Mucosa of descending colon (tissue), 3 donors: ENCODE measurements around the gene SLC4A2. TPM values are rescaled to one million over a fixed set of nuclear protein-coding genes. Genes with fewer than 3 reads are reported as not detected.

Experiments used
- ATAC-seq: fragments of 200-7000 bp; cut with Tn5 transposase; one replicate; pipeline ENCODE4 v1.9.1; 2020; ENCODE audit warnings: mild to moderate bottlenecking, moderate library complexity
- DNase-seq, 3 donors: peaks; one replicate each; pipeline ENCODE4 v3.0.0-alpha.2; 2020
- H3K36me3 ChIP-seq: fragments of 200-600 bp; one replicate; pipeline ENCODE4 v1.8.0; 2021; ENCODE audit warnings: low read depth, mild to moderate bottlenecking
- H3K4me1 ChIP-seq: fragments of 200-600 bp; one replicate; pipeline ENCODE4 v1.8.0; 2021; ENCODE audit warnings: low read depth, mild to moderate bottlenecking
- H3K4me3 ChIP-seq: fragments of 200-600 bp; one replicate; pipeline ENCODE4 v1.8.0; 2021; ENCODE audit warnings: mild to moderate bottlenecking
- H3K9me3 ChIP-seq: fragments of 200-600 bp; one replicate; pipeline ENCODE4 v1.8.0; 2021; ENCODE audit warnings: mild to moderate bottlenecking
- intact Hi-C, 2 donors: fragments of 100-400 bp; cut with DNase I in 1 of 2; cut with micrococcal nuclease in 1 of 2; formaldehyde crosslinking; loops; one replicate each; pipeline versions ENCODE4 v1.11.0 to v1.11.1; 2022; cut with DNase I, micrococcal nuclease
- total RNA-seq, 3 donors: library from RNA; stranded (reverse); fragmentation: NEBNext Ultra II Directional in 2 of 3; extraction: Animal tissue kit (Norgen Biotek cat#: 25700) in 2 of 3; gene quantifications; one replicate each; pipeline versions ENCODE4 v1.2.1 to v1.2.4, GENCODE V29; 2021 to 2023
- TF ChIP-seq, protein P1 (sequence below): fragments of 200-600 bp; IDR thresholded peaks from one replicate; pipeline ENCODE4 v1.8.0; 2022; ENCODE audit warnings: antibody characterized with exemption, mild to moderate bottlenecking
- donor health status: DM: no; HTN: no; CAD: no; lungs with moderate emphysema.
- donor health status: DM: no; HTN: no; CAD: no.
- donor health status: DM: no; HTN: yes; CAD: no.

The SLC4A2 gene
- total RNA-seq, 3 donors from 2014 or later = 82.2 to 168 (median 89.5) TPM

GRCh38 chr7:151032936-151033863 lies 26.2 kb upstream of the SLC4A2 start:
- intact Hi-C loops = no loop called here
- DNase-seq (no peak), ATAC-seq (no peak)
- TF ChIP-seq, protein P1, sequence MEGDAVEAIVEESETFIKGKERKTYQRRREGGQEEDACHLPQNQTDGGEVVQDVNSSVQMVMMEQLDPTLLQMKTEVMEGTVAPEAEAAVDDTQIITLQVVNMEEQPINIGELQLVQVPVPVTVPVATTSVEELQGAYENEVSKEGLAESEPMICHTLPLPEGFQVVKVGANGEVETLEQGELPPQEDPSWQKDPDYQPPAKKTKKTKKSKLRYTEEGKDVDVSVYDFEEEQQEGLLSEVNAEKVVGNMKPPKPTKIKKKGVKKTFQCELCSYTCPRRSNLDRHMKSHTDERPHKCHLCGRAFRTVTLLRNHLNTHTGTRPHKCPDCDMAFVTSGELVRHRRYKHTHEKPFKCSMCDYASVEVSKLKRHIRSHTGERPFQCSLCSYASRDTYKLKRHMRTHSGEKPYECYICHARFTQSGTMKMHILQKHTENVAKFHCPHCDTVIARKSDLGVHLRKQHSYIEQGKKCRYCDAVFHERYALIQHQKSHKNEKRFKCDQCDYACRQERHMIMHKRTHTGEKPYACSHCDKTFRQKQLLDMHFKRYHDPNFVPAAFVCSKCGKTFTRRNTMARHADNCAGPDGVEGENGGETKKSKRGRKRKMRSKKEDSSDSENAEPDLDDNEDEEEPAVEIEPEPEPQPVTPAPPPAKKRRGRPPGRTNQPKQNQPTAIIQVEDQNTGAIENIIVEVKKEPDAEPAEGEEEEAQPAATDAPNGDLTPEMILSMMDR = no peak
- Histone ChIP-seq H3K4me1 (peaks cover 11% of the 10 kb centered on the region), H3K36me3 (no peaks in the 10 kb centered on the region), H3K9me3 (no peaks in the 10 kb centered on the region), H3K4me3 (no peak overlapping the region)

- Histone ChIP-seq H3K4me1 (peaks cover 7% of the 10 kb centered on the region), H3K36me3 (no peaks in the 10 kb centered on the region), H3K9me3 (no peaks in the 10 kb centered on the region), H3K4me3 (no peak overlapping the region)
- intact Hi-C loops = no loop called here
- no peak for ATAC-seq
- TF ChIP-seq, protein P1 = no peak
- no peak for DNase-seq
Observed at GRCh38 chr7:151033864-151034249, 25.5 kb upstream of the SLC4A2 start.

GRCh38 chr7:151034312-151035025 lies 24.9 kb upstream of the SLC4A2 start:
- Histone ChIP-seq H3K36me3 (no peaks in the 10 kb centered on the region), H3K4me3 (no peak overlapping the region), H3K9me3 (no peaks in the 10 kb centered on the region), H3K4me1 (peaks cover 3% of the 10 kb centered on the region)
- DNase-seq (no peak), ATAC-seq (no peak)
- intact Hi-C loops = no loop called here
- TF ChIP-seq, protein P1 = no peak

GRCh38 chr7:151035026-151035717 lies 24.2 kb upstream of the SLC4A2 start:
- intact Hi-C loops = no loop called here
- no peak for ATAC-seq

DNA sequence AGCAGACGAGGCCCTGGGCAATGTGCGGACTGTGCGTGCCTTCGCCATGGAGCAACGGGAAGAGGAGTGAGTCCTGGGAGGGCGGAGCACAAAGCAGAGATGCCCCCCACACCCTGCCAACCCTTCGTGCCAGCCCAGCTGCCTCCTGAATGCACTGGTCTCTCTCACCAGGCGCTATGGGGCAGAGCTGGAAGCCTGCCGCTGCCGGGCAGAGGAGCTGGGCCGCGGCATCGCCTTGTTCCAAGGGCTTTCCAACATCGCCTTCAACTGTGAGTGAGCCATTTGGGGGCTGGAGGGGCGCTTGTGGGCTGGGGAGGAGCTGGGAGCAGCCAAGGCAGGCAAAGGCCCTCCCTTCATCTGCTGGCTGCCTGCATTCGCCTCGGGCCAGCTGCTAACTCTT lies 23.5 kb upstream of the SLC4A2 start:
- TF ChIP-seq, protein P1 = no peak
- no peaks in the 10 kb centered on the region for H3K4me1 ChIP-seq
- intact Hi-C loops = no loop called here
- no peaks in the 10 kb centered on the region for H3K36me3 ChIP-seq
- H3K9me3 ChIP-seq = no peaks in the 10 kb centered on the region
- no peak for ATAC-seq
- DNase-seq = no peak
- no peak overlapping the region for H3K4me3 ChIP-seq

More at GRCh38 chr7:151035026-151035717, 24.2 kb upstream of the SLC4A2 start:
- H3K4me3 ChIP-seq = no peak overlapping the region
- TF ChIP-seq, protein P1 = no peak
- no peaks in the 10 kb centered on the region for H3K36me3 ChIP-seq
- no peak for DNase-seq
- H3K9me3 ChIP-seq = no peaks in the 10 kb centered on the region
- no peaks in the 10 kb centered on the region for H3K4me1 ChIP-seq
